Measurements from ENCODE around the gene ASB15.
A peak's percentile ranks its signal among the peaks of the same experiment; 100 is the strongest.

Gene ASB15

DNA sequence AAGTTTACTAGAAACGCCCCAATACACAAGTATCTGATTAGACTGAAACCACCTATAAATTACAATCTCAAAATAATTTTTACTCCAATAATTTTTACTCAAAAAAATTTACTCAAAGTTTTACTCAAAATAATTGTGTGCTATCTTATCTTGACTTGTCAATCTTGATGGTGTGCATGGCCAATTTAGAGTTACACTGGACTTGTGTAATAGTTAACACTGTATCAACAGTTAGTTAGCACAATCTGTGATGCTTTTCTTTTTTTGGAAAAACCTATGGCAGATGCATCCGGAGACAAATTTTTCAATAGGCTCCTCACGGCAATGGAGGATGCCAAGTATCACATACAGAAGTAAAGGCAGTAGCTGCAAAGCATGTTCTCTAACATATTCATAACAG lies 79.0 kb downstream of the ASB15 start:
- Histone ChIP-seq H3K27me3 (replicated peaks; ENCODE audit: insufficient read depth, low read length) (no peaks in the 10 kb centered on the region), H3F3A (ENCODE audit: insufficient read depth, low read length) (0 out of 2 replicates have a peak, but pooled peaks cover 5% of the 10 kb centered on the region), H3K4me2 (ENCODE audit: low read depth, low read length) (no peak overlapping the region), H3K4me1 (ENCODE audit: low read length) (no peaks in the 10 kb centered on the region), H3K9ac (ENCODE audit: low read length) (no peak overlapping the region), H3K36me3 (replicated peaks; ENCODE audit: insufficient read depth, low read length) (peaks cover 3% of the 10 kb centered on the region; the same call in 1 of the 2 replicates), H2AFZ (ENCODE audit: low read length) (no peak overlapping the region), H3K4me3 (ENCODE audit: low read length) (no peak overlapping the region), H3K79me2 (ENCODE audit: low read length) (no peaks in the 10 kb centered on the region), H3K9me3 (replicated peaks; ENCODE audit: insufficient read depth, low read length) (no peaks in the 10 kb centered on the region), H4K20me1 (ENCODE audit: insufficient read depth, low read length) (no peaks in the 10 kb centered on the region), H3K27ac (ENCODE audit: low read length) (no peak overlapping the region), H3K9me2 (replicated peaks; ENCODE audit: insufficient read depth, low read length) (no peaks in the 10 kb centered on the region)
- TF ChIP-seq, protein P1, sequence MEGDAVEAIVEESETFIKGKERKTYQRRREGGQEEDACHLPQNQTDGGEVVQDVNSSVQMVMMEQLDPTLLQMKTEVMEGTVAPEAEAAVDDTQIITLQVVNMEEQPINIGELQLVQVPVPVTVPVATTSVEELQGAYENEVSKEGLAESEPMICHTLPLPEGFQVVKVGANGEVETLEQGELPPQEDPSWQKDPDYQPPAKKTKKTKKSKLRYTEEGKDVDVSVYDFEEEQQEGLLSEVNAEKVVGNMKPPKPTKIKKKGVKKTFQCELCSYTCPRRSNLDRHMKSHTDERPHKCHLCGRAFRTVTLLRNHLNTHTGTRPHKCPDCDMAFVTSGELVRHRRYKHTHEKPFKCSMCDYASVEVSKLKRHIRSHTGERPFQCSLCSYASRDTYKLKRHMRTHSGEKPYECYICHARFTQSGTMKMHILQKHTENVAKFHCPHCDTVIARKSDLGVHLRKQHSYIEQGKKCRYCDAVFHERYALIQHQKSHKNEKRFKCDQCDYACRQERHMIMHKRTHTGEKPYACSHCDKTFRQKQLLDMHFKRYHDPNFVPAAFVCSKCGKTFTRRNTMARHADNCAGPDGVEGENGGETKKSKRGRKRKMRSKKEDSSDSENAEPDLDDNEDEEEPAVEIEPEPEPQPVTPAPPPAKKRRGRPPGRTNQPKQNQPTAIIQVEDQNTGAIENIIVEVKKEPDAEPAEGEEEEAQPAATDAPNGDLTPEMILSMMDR (IDR thresholded peaks at IDR 0.05; ENCODE audit: low read length), result no peak
- TF ChIP-seq EZH2 (optimal IDR thresholded peaks at IDR 0.05; ENCODE audit: low read depth, low read length) (no peak), EZH2phosphoT487 (IDR thresholded peaks at IDR 0.05; ENCODE audit: low read length) (no peak)
- no peak for DNase-seq

DNA sequence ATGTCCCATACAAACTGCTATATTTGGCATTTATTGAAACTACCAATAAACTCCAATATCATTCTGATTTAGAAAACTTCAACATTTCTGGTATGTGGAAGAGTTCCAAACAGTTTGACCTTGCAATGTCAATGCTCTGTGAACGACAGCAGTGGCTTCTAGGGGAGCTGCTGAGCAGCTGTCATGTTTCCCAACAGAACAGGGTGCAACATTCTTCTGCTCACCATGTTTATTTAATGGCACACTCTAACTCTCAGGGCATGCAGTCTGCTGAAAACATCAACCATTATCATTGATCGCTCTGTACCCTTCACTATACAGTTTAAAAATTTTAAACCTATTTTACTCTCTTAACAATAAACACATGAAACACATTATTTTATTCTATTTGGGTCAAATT lies 79.9 kb downstream of the ASB15 start:
- no peak for DNase-seq
- H3K4me2 ChIP-seq (ENCODE audit: low read depth, low read length), result no peak overlapping the region
- TF ChIP-seq EZH2phosphoT487 (IDR thresholded peaks at IDR 0.05; ENCODE audit: low read length) (no peak), EZH2 (optimal IDR thresholded peaks at IDR 0.05; ENCODE audit: low read depth, low read length) (no peak)
- TF ChIP-seq, protein P1 (IDR thresholded peaks at IDR 0.05; ENCODE audit: low read length), result no peak
- 0 out of 2 replicates have a peak, but pooled peaks cover 5% of the 10 kb centered on the region for H3F3A ChIP-seq (ENCODE audit: insufficient read depth, low read length)
- no peaks in the 10 kb centered on the region for H4K20me1 ChIP-seq (ENCODE audit: insufficient read depth, low read length)
- no peak overlapping the region for H3K27ac ChIP-seq (ENCODE audit: low read length)
- no peaks in the 10 kb centered on the region for H3K4me1 ChIP-seq (ENCODE audit: low read length)
- H3K9me3 ChIP-seq (replicated peaks; ENCODE audit: insufficient read depth, low read length), result no peaks in the 10 kb centered on the region
- H3K27me3 ChIP-seq (replicated peaks; ENCODE audit: insufficient read depth, low read length), result no peaks in the 10 kb centered on the region
- H3K9me2 ChIP-seq (replicated peaks; ENCODE audit: insufficient read depth, low read length), result no peaks in the 10 kb centered on the region
- peaks cover 3% of the 10 kb centered on the region; the same call in 1 of the 2 replicates for H3K36me3 ChIP-seq (replicated peaks; ENCODE audit: insufficient read depth, low read length)
- no peak overlapping the region for H3K4me3 ChIP-seq (ENCODE audit: low read length)
- H2AFZ ChIP-seq (ENCODE audit: low read length), result no peak overlapping the region
- no peaks in the 10 kb centered on the region for H3K79me2 ChIP-seq (ENCODE audit: low read length)
- no peak overlapping the region for H3K9ac ChIP-seq (ENCODE audit: low read length)

DNA sequence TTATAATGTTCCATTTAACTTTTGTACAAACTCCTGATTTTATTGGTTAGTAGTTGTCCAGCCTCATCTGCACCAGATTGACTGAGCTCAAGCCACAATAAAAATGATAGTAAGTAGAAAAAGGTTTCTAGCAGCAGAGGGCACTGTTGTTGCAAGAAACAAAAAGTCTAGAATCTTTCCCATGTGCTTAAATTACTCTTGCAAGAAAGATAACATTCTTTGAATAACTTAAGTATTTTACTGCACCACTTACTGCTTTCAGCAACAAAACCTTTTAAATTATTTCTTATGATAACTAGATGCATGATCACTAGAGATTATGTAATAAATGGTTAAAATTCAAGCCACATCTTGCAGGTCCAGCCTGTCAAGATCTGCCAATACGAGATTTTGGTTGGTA lies 81.1 kb downstream of the ASB15 start:
- no peak overlapping the region for H3K27ac ChIP-seq (ENCODE audit: low read length)
- H3K36me3 ChIP-seq (replicated peaks; ENCODE audit: insufficient read depth, low read length), result peaks cover 3% of the 10 kb centered on the region; the same call in 1 of the 2 replicates
- H3K9me3 ChIP-seq (replicated peaks; ENCODE audit: insufficient read depth, low read length), result no peaks in the 10 kb centered on the region
- TF ChIP-seq EZH2 (optimal IDR thresholded peaks at IDR 0.05; ENCODE audit: low read depth, low read length), result no peak
- TF ChIP-seq EZH2phosphoT487 (IDR thresholded peaks at IDR 0.05; ENCODE audit: low read length), result no peak
- TF ChIP-seq, protein P1 (IDR thresholded peaks at IDR 0.05; ENCODE audit: low read length), result peak; percentile 60
- no peaks in the 10 kb centered on the region for H3K27me3 ChIP-seq (replicated peaks; ENCODE audit: insufficient read depth, low read length)
- no peaks in the 10 kb centered on the region for H3K9me2 ChIP-seq (replicated peaks; ENCODE audit: insufficient read depth, low read length)
- H3K9ac ChIP-seq (ENCODE audit: low read length), result no peak overlapping the region
- H3K79me2 ChIP-seq (ENCODE audit: low read length), result no peaks in the 10 kb centered on the region
- no peaks in the 10 kb centered on the region for H4K20me1 ChIP-seq (ENCODE audit: insufficient read depth, low read length)
- peak; percentile 65 for DNase-seq
- H3K4me1 ChIP-seq (ENCODE audit: low read length), result no peaks in the 10 kb centered on the region
- no peak overlapping the region for H3K4me3 ChIP-seq (ENCODE audit: low read length)
- H3K4me2 ChIP-seq (ENCODE audit: low read depth, low read length), result no peak overlapping the region
- H3F3A ChIP-seq (ENCODE audit: insufficient read depth, low read length), result 0 out of 2 replicates have a peak, but pooled peaks cover 5% of the 10 kb centered on the region
- H2AFZ ChIP-seq (ENCODE audit: low read length), result no peak overlapping the region
